Endothelial cell of umbilical vein (primary cell): ENCODE data around the gene NAV3. TPM values are rescaled to one million over a fixed set of nuclear protein-coding genes. Genes with fewer than 3 reads are reported as not detected.

Source experiments
- BruUV-seq: library from RNA; stranded (reverse); fragments of 400-500 nt; replicated peaks from 2 replicates; lab custom pipeline; 2021; lab: Mats Ljungman, UMichigan
- CTCF ChIA-PET: fragments of 300-600, 350-600 bp; sonication (Branson Sonifier 250); formaldehyde crosslinking; loops from one replicate; lab custom pipeline; 2021; ENCODE audit warnings: antibody characterized with exemption, inconsistent platforms; lab: Charles Lee
- POLR2A ChIA-PET: fragments of 300-600, 350-600 bp; sonication (Branson Sonifier 250); formaldehyde crosslinking; loops from one replicate; lab custom pipeline; 2021; ENCODE audit warnings: antibody characterized with exemption, inconsistent platforms; lab: Charles Lee
- DNase-seq: peaks from one replicate; pipeline ENCODE4 v3.0.0-alpha.2; 2011; ENCODE audit warnings: low read depth, low spot score
- FAIRE-seq: peaks from 2 replicates; lab custom pipeline; 2011; peaks lifted over from hg19 to GRCh38; lab: Jason Lieb, UNC
- H2AFZ ChIP-seq: 2 replicates; pipeline ENCODE4 v1.6.0; 2012; ENCODE audit warnings: low read depth, low read length, control low read depth, inconsistent platforms
- H3K27ac ChIP-seq: 2 replicates; pipeline ENCODE4 v1.5.1; 2011; ENCODE audit warnings: low read depth, mild to moderate bottlenecking, control low read depth, low read length, moderate library complexity; ENCODE audit not compliant: insufficient read depth
- H3K27me3 ChIP-seq, 2 experiments: 2 replicates each; pipeline versions ENCODE4 v1.6.0 to v1.6.1; 2011; ENCODE audit warnings: low read length in 2 of 2, mixed read lengths in 1 of 2; ENCODE audit not compliant: control insufficient read depth in 2 of 2, insufficient read depth in 2 of 2
- H3K36me3 ChIP-seq, 2 experiments: 2 replicates in 1 of 2; 3 replicates in 1 of 2; pipeline ENCODE4 v1.5.1; 2011; ENCODE audit warnings: low read length in 2 of 2, mild to moderate bottlenecking in 1 of 2, moderate library complexity in 1 of 2; ENCODE audit not compliant: control insufficient read depth in 2 of 2, insufficient read depth in 2 of 2; ENCODE audit errors: extremely low read depth in 1 of 2
- H3K4me1 ChIP-seq: 3 replicates; pipeline ENCODE4 v1.5.1; 2011; ENCODE audit warnings: mild to moderate bottlenecking, low read length; ENCODE audit not compliant: control insufficient read depth, insufficient read depth; ENCODE audit errors: extremely low read depth
- H3K4me2 ChIP-seq: 2 replicates; pipeline ENCODE4 v1.6.1; 2011; ENCODE audit warnings: low read length, control low read depth, mixed read lengths; ENCODE audit not compliant: insufficient read depth
- H3K4me3 ChIP-seq, 3 experiments: fragments of 200-600 bp in 1 of 3; sonication (generic), shearing (Covaris generic) in 1 of 3; replicated peaks in 1 of 3; 2 replicates each; pipeline ENCODE4 v1.5.1; 2011 to 2016; ENCODE audit warnings: control low read depth in 3 of 3, low read length in 3 of 3, mild to moderate bottlenecking in 2 of 3, inconsistent platforms in 1 of 3, low read depth in 1 of 3, moderate library complexity in 1 of 3; ENCODE audit not compliant: insufficient read depth in 1 of 3
- H3K79me2 ChIP-seq: 2 replicates; pipeline ENCODE4 v1.6.0; 2012; ENCODE audit warnings: low read length, inconsistent platforms; ENCODE audit not compliant: control insufficient read depth, insufficient read depth
- H3K9ac ChIP-seq: replicated peaks from 2 replicates; pipeline ENCODE3; 2011; ENCODE audit warnings: low read length, control low read depth; ENCODE audit not compliant: insufficient read depth; ENCODE audit errors: extremely low read depth
- H3K9me1 ChIP-seq: replicated peaks from 3 replicates; pipeline ENCODE4 v1.6.0; 2011; ENCODE audit warnings: mild to moderate bottlenecking, low read length; ENCODE audit not compliant: control insufficient read depth, insufficient read depth; ENCODE audit errors: extremely low read depth
- H3K9me3 ChIP-seq: replicated peaks from 2 replicates; pipeline ENCODE4 v1.5.1; 2012; ENCODE audit warnings: low read length, inconsistent platforms; ENCODE audit not compliant: control insufficient read depth, insufficient read depth
- H4K20me1 ChIP-seq: replicated peaks from 2 replicates; pipeline ENCODE3; 2011; ENCODE audit warnings: mild to moderate bottlenecking, low read length; ENCODE audit not compliant: control insufficient read depth, insufficient read depth; ENCODE audit errors: extremely low read depth
- CTCF ChIP-seq, 2 donors: IDR thresholded peaks; 1 replicate in 1 of 2; 2 replicates in 1 of 2; pipeline ENCODE4 v1.5.1; 2011; ENCODE audit warnings: low read length in 2 of 2, mild to moderate bottlenecking in 2 of 2, moderate library complexity in 2 of 2, control low read depth in 1 of 2, inconsistent platforms in 1 of 2, low read depth in 1 of 2; ENCODE audit not compliant: insufficient read depth in 1 of 2; ENCODE audit errors: extremely low read depth in 1 of 2
- EZH2 ChIP-seq: IDR thresholded peaks from 2 replicates; pipeline ENCODE4 v1.6.1; 2012; ENCODE audit warnings: borderline replicate concordance, low read depth, mild to moderate bottlenecking, moderate library complexity, low read length, inconsistent platforms; ENCODE audit not compliant: severe bottlenecking
- FOS ChIP-seq: IDR thresholded peaks from 2 replicates; pipeline ENCODE4 v1.6.1; 2011; ENCODE audit warnings: mild to moderate bottlenecking, low read length, moderate library complexity, borderline replicate concordance; ENCODE audit not compliant: insufficient read depth
- GATA2 ChIP-seq: IDR thresholded peaks from 2 replicates; pipeline ENCODE4 v1.7.0; 2011; ENCODE audit warnings: low read depth, mild to moderate bottlenecking, moderate library complexity, mixed read lengths, low read length; ENCODE audit not compliant: insufficient read length, insufficient read depth
- JUN ChIP-seq: IDR thresholded peaks from 2 replicates; pipeline ENCODE4 v1.6.1; 2011; ENCODE audit warnings: borderline replicate concordance, low read depth; ENCODE audit not compliant: insufficient read length, insufficient read depth
- MAX ChIP-seq: IDR thresholded peaks from 2 replicates; pipeline ENCODE4 v1.6.1; 2011; ENCODE audit not compliant: insufficient read depth, insufficient read length
- MYC ChIP-seq: IDR thresholded peaks from one replicate; pipeline ENCODE4 v1.6.1; 2011; ENCODE audit warnings: mild to moderate bottlenecking, low read depth, low read length
- POLR2A ChIP-seq: IDR thresholded peaks from 2 replicates; pipeline ENCODE4 v1.6.1; 2012; ENCODE audit warnings: low read depth, mild to moderate bottlenecking, control low read depth, low read length
- POLR2AphosphoS5 ChIP-seq: IDR thresholded peaks from 2 replicates; pipeline ENCODE4 v1.6.1; 2012; ENCODE audit warnings: low read depth, mild to moderate bottlenecking, control low read depth, low read length, moderate library complexity; ENCODE audit not compliant: insufficient read depth
- dilution Hi-C: fragments of 300-500 bp; cut with MboI; formaldehyde crosslinking; loops from one replicate; pipeline ENCODE4 v1.15.0; 2019; ENCODE audit warnings: low sequenced_read_pairs; ENCODE audit not compliant: extremely low pct_ligation_motif_present
- intact Hi-C: fragments of 100-400 bp; cut with micrococcal nuclease; formaldehyde crosslinking; loops from one replicate; pipeline ENCODE4 v1.10.0; 2022
- polyA plus RNA-seq, 4 experiments: library from polyadenylated mRNA; depleted of rRNA in 3 of 4; stranded (reverse) in 3 of 4; unstranded in 1 of 4; fragments of >200 nt; gene quantifications; 2 replicates each; pipeline versions ENCODE4 v1.2.1 to v1.2.3, GENCODE V29; 2011 to 2012; ENCODE audit warnings: missing spikeins in 1 of 4
- total RNA-seq: library from RNA; stranded (reverse); gene quantifications from 2 replicates; pipeline ENCODE4 v1.2.3, GENCODE V29; 2021

The NAV3 gene
- total and polyA plus RNA-seq, 2 donors (not counting 3 experiments of a cell fraction or from before 2014, with no cell fraction given) = 6.7 to 40.1 TPM

- dilution Hi-C loops (no loop called here), intact Hi-C loops (no loop called here)
- Histone ChIP-seq H3K4me3 (no peak overlapping the region), H3K27ac (no peak overlapping the region), H3K4me1 (no peaks in the 10 kb centered on the region), H2AFZ (no peak overlapping the region), H3K79me2 (no peaks in the 10 kb centered on the region), H3K9ac (no peak overlapping the region), H3K9me3 (no peaks in the 10 kb centered on the region), H3K27me3 (no peaks in the 10 kb centered on the region), H3K9me1 (no peaks in the 10 kb centered on the region), H3K4me2 (no peak overlapping the region), H3K36me3 (no peaks in the 10 kb centered on the region), H4K20me1 (no peaks in the 10 kb centered on the region)
- POLR2A ChIA-PET = no interaction called here
- FAIRE-seq (no peak), DNase-seq (no peak)
- CTCF ChIA-PET = no interaction called here
- no TSS peak for BruUV-seq
- no peak for TF ChIP-seq POLR2AphosphoS5
- no peak for TF ChIP-seq POLR2A
- TF ChIP-seq GATA2 = no peak
- no peak for TF ChIP-seq EZH2
- TF ChIP-seq MYC = no peak
Observed at GRCh38 chr12:77882709-77883108, 52.0 kb downstream of the NAV3 start.

GRCh38 chr12:77888611-77889010, 57.9 kb downstream of the NAV3 start:
- no TSS peak for BruUV-seq
- peaks cover 15% of the 10 kb centered on the region for H3K4me1 ChIP-seq
- FAIRE-seq (peak; percentile 55), DNase-seq (peak; percentile 97)
- no peaks in the 10 kb centered on the region for H3K27me3 ChIP-seq
- no peaks in the 10 kb centered on the region for H3K79me2 ChIP-seq
- H2AFZ ChIP-seq = no peak overlapping the region
- peak overlapping the region; percentile 39 for H3K27ac ChIP-seq
- ChIA-PET POLR2A (no interaction called here), CTCF (no interaction called here)
- H3K4me2 ChIP-seq = no peak overlapping the region
- H3K9ac ChIP-seq = peak overlapping the region; percentile 14
- TF ChIP-seq CTCF (IDR thresholded peaks at IDR 0.05; ENCODE audit: extremely low read depth in 1 of 2, insufficient read depth in 1 of 2, low read depth in 1 of 2, low read length in 2 of 2) (no peak), FOS (peak; percentile 99), GATA2 (peak; percentile 86), EZH2 (no peak), MAX (no peak), MYC (no peak), POLR2AphosphoS5 (peak; percentile 88), POLR2A (no peak), JUN (peak; percentile 100)
- intact Hi-C loops = loop anchor here (1.0 to 2.0 kb wide), 5 partner anchors 36 to 767 kb away; partner anchors contain the start of gene NAV3
- H3K4me3 ChIP-seq = no peak overlapping the region
- H3K9me1 ChIP-seq = no peaks in the 10 kb centered on the region
- H3K9me3 ChIP-seq = no peaks in the 10 kb centered on the region
- no peaks in the 10 kb centered on the region for H3K36me3 ChIP-seq
- no peaks in the 10 kb centered on the region for H4K20me1 ChIP-seq
- dilution Hi-C loops = no loop called here
